Fibroblast of lung (primary cell): ENCODE results near the gene AKR1A1.

Source experiments
- EZH2 ChIP-seq: IDR thresholded peaks from 2 replicates; pipeline ENCODE4 v1.5.1; 2012; ENCODE audit warnings: low read length, control low read depth, mild to moderate bottlenecking; ENCODE audit errors: missing control alignments
- TF ChIP-seq, protein P1 (sequence below), 2 donors: IDR thresholded peaks in 1 of 2; conservative IDR thresholded peaks in 1 of 2; 1 replicate in 1 of 2; 2 replicates in 1 of 2; pipeline ENCODE4 v1.5.1; 2011 to 2012; ENCODE audit warnings: low read length in 2 of 2, control low read depth in 1 of 2, inconsistent platforms in 1 of 2, low read depth in 1 of 2, mild to moderate bottlenecking in 1 of 2

DNA sequence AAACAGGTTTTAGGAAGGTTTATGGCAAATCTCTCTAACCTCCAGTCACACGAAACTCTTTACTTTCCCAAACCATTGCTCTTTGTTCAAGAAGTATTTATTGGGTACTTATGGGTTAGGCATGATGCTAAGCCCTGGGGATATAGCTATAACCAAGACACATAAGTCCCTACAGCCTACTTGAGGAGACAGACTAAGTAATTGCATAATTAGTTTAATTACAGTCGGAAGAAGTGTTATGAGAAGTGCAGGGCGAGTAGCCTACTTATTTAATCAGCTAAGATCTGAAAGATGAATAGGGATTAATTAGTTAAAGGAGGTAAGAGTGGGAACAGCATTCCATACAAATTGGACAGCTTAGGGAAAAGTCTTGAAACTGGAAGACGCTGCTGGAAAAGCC is 20.0 kb downstream of the AKR1A1 start:
- TF ChIP-seq, protein P1, sequence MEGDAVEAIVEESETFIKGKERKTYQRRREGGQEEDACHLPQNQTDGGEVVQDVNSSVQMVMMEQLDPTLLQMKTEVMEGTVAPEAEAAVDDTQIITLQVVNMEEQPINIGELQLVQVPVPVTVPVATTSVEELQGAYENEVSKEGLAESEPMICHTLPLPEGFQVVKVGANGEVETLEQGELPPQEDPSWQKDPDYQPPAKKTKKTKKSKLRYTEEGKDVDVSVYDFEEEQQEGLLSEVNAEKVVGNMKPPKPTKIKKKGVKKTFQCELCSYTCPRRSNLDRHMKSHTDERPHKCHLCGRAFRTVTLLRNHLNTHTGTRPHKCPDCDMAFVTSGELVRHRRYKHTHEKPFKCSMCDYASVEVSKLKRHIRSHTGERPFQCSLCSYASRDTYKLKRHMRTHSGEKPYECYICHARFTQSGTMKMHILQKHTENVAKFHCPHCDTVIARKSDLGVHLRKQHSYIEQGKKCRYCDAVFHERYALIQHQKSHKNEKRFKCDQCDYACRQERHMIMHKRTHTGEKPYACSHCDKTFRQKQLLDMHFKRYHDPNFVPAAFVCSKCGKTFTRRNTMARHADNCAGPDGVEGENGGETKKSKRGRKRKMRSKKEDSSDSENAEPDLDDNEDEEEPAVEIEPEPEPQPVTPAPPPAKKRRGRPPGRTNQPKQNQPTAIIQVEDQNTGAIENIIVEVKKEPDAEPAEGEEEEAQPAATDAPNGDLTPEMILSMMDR (conservative IDR thresholded peaks at IDR 0.05 in 1 of 2, IDR thresholded peaks at IDR 0.05 in 1 of 2; ENCODE audit: low read depth in 1 of 2, low read length in 2 of 2): no peak
- TF ChIP-seq EZH2: no peak
